OCI-LY7 (cell line): ENCODE results near the gene PSMC3IP.

Experiments
- CTCF ChIP-seq: fragments of 200-600 bp; sonication (generic); conservative IDR thresholded peaks from 2 replicates; pipeline ENCODE4 v1.5.1; 2014; ENCODE audit warnings: mild to moderate bottlenecking, antibody characterized with exemption, low read length, moderate library complexity, mixed read lengths
- EZH2phosphoT487 ChIP-seq: fragments of 200-600 bp; sonication (generic); IDR thresholded peaks from 2 replicates; pipeline ENCODE4 v1.6.1; 2018; ENCODE audit warnings: low read depth, borderline replicate concordance, mild to moderate bottlenecking, mixed run types, antibody characterized with exemption, low read length, moderate library complexity, mixed read lengths

DNA sequence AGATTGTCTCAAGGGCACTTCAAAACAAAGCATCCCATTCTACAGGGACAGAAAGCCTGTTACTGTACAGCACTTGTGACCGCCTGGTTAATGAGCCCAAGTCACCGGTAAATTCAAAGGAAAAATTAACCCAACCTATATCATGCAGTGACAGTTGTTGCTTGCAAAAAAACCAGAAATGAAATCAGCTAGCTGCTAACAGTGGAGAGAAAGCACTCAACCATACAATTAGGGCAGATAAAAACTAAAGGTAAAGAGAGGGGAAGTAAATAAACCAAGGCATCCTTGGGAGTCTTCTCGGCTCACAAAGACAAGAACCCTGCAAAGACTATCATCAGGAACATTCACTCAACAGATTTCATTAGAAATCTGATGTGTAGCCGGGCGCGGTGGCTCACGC is 25.8 kb upstream of the PSMC3IP start:
- TF ChIP-seq CTCF (no peak), EZH2phosphoT487 (no peak)
